HCT116 (cell line): ENCODE measurements around the gene TAGLN. TPM values are rescaled to one million over a fixed set of nuclear protein-coding genes. Genes with fewer than 3 reads are reported as not detected.

ENCODE experiments used
- ATAC-seq: fragments of 200-7000 bp; cut with Tn5 transposase; 2 replicates; pipeline ENCODE4 v1.9.1; 2020; ENCODE audit warnings: mild to moderate bottlenecking, moderate library complexity
- BruUV-seq: library from RNA; stranded (reverse); fragments of 400-500 nt; replicated peaks from 2 replicates; lab custom pipeline; 2021; lab: Mats Ljungman, UMichigan
- CTCF ChIA-PET: fragments of 300-600 bp; sonication (Branson Sonifier 250); formaldehyde crosslinking; loops from one replicate; lab custom pipeline; 2021; ENCODE audit warnings: antibody characterized with exemption; lab: Charles Lee
- POLR2A ChIA-PET: fragments of 300-600, 350-600 bp; sonication (Branson Sonifier 250); formaldehyde crosslinking; loops from one replicate; lab custom pipeline; 2021; ENCODE audit warnings: antibody characterized with exemption; lab: Charles Lee
- RAD21 ChIA-PET, 2 experiments: fragments of 300-600 bp; sonication (Branson Sonifier 250); formaldehyde crosslinking; loops; one replicate each; lab custom pipeline; 2023; ENCODE audit warnings: low total read pairs in 2 of 2; ENCODE audit not compliant: uncharacterized antibody in 2 of 2, unreplicated experiment in 2 of 2, low non-redundant PET in 1 of 2; lab: Charles Lee
- DNase-seq: peaks from one replicate; pipeline ENCODE4 v3.0.0-alpha.2; 2010; ENCODE audit warnings: low read depth, low spot score
- H2AFZ ChIP-seq: fragments of 200-600 bp; shearing (Covaris generic), sonication (generic); 2 replicates; pipeline ENCODE4 v1.6.1; 2017; ENCODE audit warnings: low read depth, mixed run types, mixed read lengths, antibody characterized with exemption, low read length; ENCODE audit not compliant: poor library complexity, severe bottlenecking
- H3K27ac ChIP-seq: 2 replicates; pipeline ENCODE4 v1.5.1; 2012; ENCODE audit warnings: low read depth, low read length
- H3K27me3 ChIP-seq: fragments of 200-600 bp; sonication (generic); 2 replicates; pipeline ENCODE4 v1.6.1; 2016; ENCODE audit warnings: mixed run types, low read length, mixed read lengths; ENCODE audit not compliant: insufficient read depth
- H3K36me3 ChIP-seq, 2 experiments: fragments of 200-500 bp in 1 of 2; fragments of 200-600 bp in 1 of 2; sonication (Bioruptor generic) in 1 of 2; sonication (generic) in 1 of 2; 2 replicates each; pipeline versions ENCODE4 v1.5.1 to v1.6.1; 2014 to 2016; ENCODE audit warnings: low read length in 2 of 2, inconsistent platforms in 1 of 2, mixed read lengths in 1 of 2, mixed run types in 1 of 2; ENCODE audit not compliant: insufficient read depth in 2 of 2, control insufficient read depth in 1 of 2
- H3K4me1 ChIP-seq, 2 experiments: fragments of 200-600 bp in 1 of 2; sonication (generic) in 1 of 2; 2 replicates each; pipeline versions ENCODE4 v1.5.1 to v1.6.1; 2012 to 2017; ENCODE audit warnings: low read length in 2 of 2, inconsistent platforms in 1 of 2, mild to moderate bottlenecking in 1 of 2, mixed read lengths in 1 of 2, mixed run types in 1 of 2, moderate library complexity in 1 of 2; ENCODE audit not compliant: insufficient read depth in 2 of 2, control insufficient read depth in 1 of 2
- H3K4me2 ChIP-seq: fragments of 200-600 bp; sonication (generic); 2 replicates; pipeline ENCODE4 v1.6.1; 2017; ENCODE audit warnings: mixed run types, low read length, mixed read lengths
- H3K4me3 ChIP-seq, 2 experiments: fragments of 200-600 bp in 1 of 2; sonication (generic) in 1 of 2; replicated peaks in 1 of 2; 2 replicates each; pipeline ENCODE4 v1.5.1; 2011 to 2016; ENCODE audit warnings: low read length in 2 of 2, control low read depth in 1 of 2, low read depth in 1 of 2, mild to moderate bottlenecking in 1 of 2, mixed read lengths in 1 of 2, mixed run types in 1 of 2
- H3K79me2 ChIP-seq: fragments of 200-600 bp; sonication (generic); 2 replicates; pipeline ENCODE4 v1.6.1; 2017; ENCODE audit warnings: mild to moderate bottlenecking, mixed run types, low read length, moderate library complexity, mixed read lengths; ENCODE audit not compliant: insufficient read depth
- H3K9ac ChIP-seq: fragments of 200-600 bp; sonication (generic); 2 replicates; pipeline ENCODE4 v1.6.1; 2016; ENCODE audit warnings: low read length, mixed read lengths
- H3K9me2 ChIP-seq: fragments of 200-600 bp; sonication (generic), shearing (Covaris generic); 2 replicates; pipeline ENCODE4 v1.6.1; 2017; ENCODE audit warnings: mixed run types, mild to moderate bottlenecking, moderate library complexity; ENCODE audit not compliant: insufficient read depth
- H3K9me3 ChIP-seq, 2 experiments: fragments of 200-500 bp in 1 of 2; fragments of 200-600 bp in 1 of 2; sonication (Bioruptor generic) in 1 of 2; sonication (generic) in 1 of 2; 2 replicates each; pipeline ENCODE4 v1.6.1; 2014 to 2017; ENCODE audit warnings: low read length in 2 of 2, mixed read lengths in 2 of 2, inconsistent platforms in 1 of 2, low read depth in 1 of 2, mild to moderate bottlenecking in 1 of 2, mixed run types in 1 of 2, moderate library complexity in 1 of 2; ENCODE audit not compliant: control insufficient read depth in 1 of 2, insufficient read depth in 1 of 2
- H4K20me1 ChIP-seq: fragments of 200-600 bp; sonication (generic), shearing (Covaris generic); 2 replicates; pipeline ENCODE4 v1.6.1; 2017; ENCODE audit warnings: mixed run types, mild to moderate bottlenecking, moderate library complexity; ENCODE audit not compliant: insufficient read depth
- ATF3 ChIP-seq: IDR thresholded peaks from 2 replicates; pipeline ENCODE4 v1.6.1; 2012
- CBX3 ChIP-seq: IDR thresholded peaks from 2 replicates; pipeline ENCODE4 v1.6.1; 2012; ENCODE audit warnings: low read depth
- CEBPB ChIP-seq: IDR thresholded peaks from 2 replicates; pipeline ENCODE4 v1.6.1; 2012; ENCODE audit warnings: low read depth
- CTCF ChIP-seq, 3 experiments: fragments of 200-600 bp in 1 of 3; sonication (generic) in 1 of 3; IDR thresholded peaks in 2 of 3; conservative IDR thresholded peaks in 1 of 3; 2 replicates each; pipeline ENCODE4 v1.5.1; 2012 to 2017; ENCODE audit warnings: low read depth in 2 of 3, low read length in 2 of 3, antibody characterized with exemption in 1 of 3, borderline replicate concordance in 1 of 3, control low read depth in 1 of 3, mild to moderate bottlenecking in 1 of 3, mixed read lengths in 1 of 3, mixed run types in 1 of 3, moderate library complexity in 1 of 3; ENCODE audit not compliant: insufficient read depth in 1 of 3
- EGR1 ChIP-seq: IDR thresholded peaks from 2 replicates; pipeline ENCODE4 v1.6.1; 2012; ENCODE audit warnings: low read depth
- ELF1 ChIP-seq: IDR thresholded peaks from 2 replicates; pipeline ENCODE4 v1.6.1; 2012; ENCODE audit warnings: low read depth, borderline replicate concordance
- FOSL1 ChIP-seq: IDR thresholded peaks from 2 replicates; pipeline ENCODE4 v1.6.1; 2012; ENCODE audit warnings: low read depth
- POLR2A ChIP-seq: IDR thresholded peaks from 2 replicates; pipeline ENCODE4 v1.7.0; 2011; ENCODE audit warnings: borderline replicate concordance; ENCODE audit not compliant: insufficient read depth, insufficient read length; ENCODE audit errors: extremely low read depth
- RAD21 ChIP-seq: IDR thresholded peaks from 2 replicates; pipeline ENCODE4 v1.6.1; 2012; ENCODE audit warnings: low read depth, mild to moderate bottlenecking
- SIN3A ChIP-seq: IDR thresholded peaks from 2 replicates; pipeline ENCODE4 v1.6.1; 2012; ENCODE audit warnings: low read depth
- SP1 ChIP-seq: IDR thresholded peaks from 2 replicates; pipeline ENCODE4 v1.6.1; 2012; ENCODE audit warnings: low read depth
- ZBTB33 ChIP-seq: IDR thresholded peaks from 2 replicates; pipeline ENCODE4 v1.6.1; 2011; ENCODE audit warnings: mild to moderate bottlenecking, low read length, moderate library complexity; ENCODE audit not compliant: insufficient replicate concordance; ENCODE audit errors: extremely low read depth
- ZFX ChIP-seq: fragments of 450-650 bp; IDR thresholded peaks from 2 replicates; pipeline ENCODE4 v1.6.1; 2017
- ZNF274 ChIP-seq: fragments of 200-500 bp; sonication (Bioruptor generic); IDR thresholded peaks from 2 replicates; pipeline ENCODE4 v1.6.1; 2014; ENCODE audit warnings: mild to moderate bottlenecking, low read depth, low read length, inconsistent platforms
- intact Hi-C: fragments of 100-400 bp; cut with micrococcal nuclease; formaldehyde crosslinking; loops from 2 replicates; pipeline ENCODE4 v1.10.0; 2022
- total RNA-seq: library from RNA; stranded (reverse); gene quantifications from one replicate; pipeline ENCODE4 v1.2.1, GENCODE V29; 2021; ENCODE audit not compliant: unreplicated experiment

TAGLN gene
- total RNA-seq, 1 experiment from 2014 or later, result 10.0 TPM

GRCh38 chr11:117197516-117198456, 1.4 kb upstream of the TAGLN start:
- TF ChIP-seq CTCF (IDR thresholded peaks at IDR 0.05 in 2 of 3, conservative IDR thresholded peaks at IDR 0.05 in 1 of 3; ENCODE audit: borderline replicate concordance in 1 of 3, insufficient read depth in 1 of 3, low read depth in 2 of 3, low read length in 2 of 3) (peak; percentile 24 to 75 (median 74); a peak in 4 of 6 replicates), RAD21 (peak; percentile 42; the same call in 1 of the 2 replicates), SIN3A (no peak)
- Histone ChIP-seq H3K4me1 (peaks cover 13 to 26% of the 10 kb centered on the region in 2 experiments), H3K4me3 (no peak overlapping the region), H3K27me3 (no peaks in the 10 kb centered on the region), H3K79me2 (no peaks in the 10 kb centered on the region), H3K9me2 (no peaks in the 10 kb centered on the region), H2AFZ (no peak overlapping the region), H3K27ac (no peak overlapping the region), H3K9ac (no peak overlapping the region), H3K36me3 (no peaks in the 10 kb centered on the region), H4K20me1 (no peaks in the 10 kb centered on the region), H3K9me3 (no peaks in the 10 kb centered on the region), H3K4me2 (peak overlapping the region; percentile 58)
- ChIA-PET RAD21 (interaction anchor here in 1 of 2 experiments (0.5 kb wide), 1 partner anchor 92 kb away, joined by 4 read pairs; no protein-coding TSS in a partner anchor), CTCF (interaction anchor here (0.7 to 1.4 kb wide), 3 partner anchors 16 to 24 kb away, joined by 3 to 4 read pairs (median 4); no protein-coding TSS in a partner anchor), POLR2A (interaction anchor here (1.2 kb wide), 1 partner anchor 19 kb away, joined by 3 read pairs; the partner anchor contains the start of gene SIDT2)
- DNase-seq (no peak), ATAC-seq (peak; percentile 44)
- no TSS peak for BruUV-seq
- intact Hi-C loops, result no loop called here

- H3K27me3 ChIP-seq, result no peaks in the 10 kb centered on the region
- peak overlapping the region; percentile 58 for H3K4me2 ChIP-seq
- no peak overlapping the region for H3K27ac ChIP-seq
- H4K20me1 ChIP-seq, result no peaks in the 10 kb centered on the region
- H2AFZ ChIP-seq, result no peak overlapping the region
- H3K9ac ChIP-seq, result peak overlapping the region; percentile 35
- POLR2A ChIA-PET, result interaction anchor here (1.2 kb wide), 1 partner anchor 20 kb away, joined by 3 read pairs; the partner anchor contains the start of gene SIDT2
- ATAC-seq (peak; percentile 10; the same call in 1 of the 2 replicates), DNase-seq (no peak)
- peaks cover 13 to 26% of the 10 kb centered on the region in 2 experiments for H3K4me1 ChIP-seq
- BruUV-seq, result no TSS peak
- intact Hi-C loops, result no loop called here
- RAD21 ChIA-PET, result no interaction called here
- H3K9me3 ChIP-seq, result no peaks in the 10 kb centered on the region
- CTCF ChIA-PET, result interaction anchor here (1.4 kb wide), 1 partner anchor 23 kb away, joined by 4 read pairs; no protein-coding TSS in a partner anchor
- no peaks in the 10 kb centered on the region for H3K36me3 ChIP-seq
- no peaks in the 10 kb centered on the region for H3K9me2 ChIP-seq
- no peaks in the 10 kb centered on the region for H3K79me2 ChIP-seq
- H3K4me3 ChIP-seq, result peak overlapping the region in 1 of 2 experiments; percentile 28; a peak in 1 of 4 replicates
- TF ChIP-seq POLR2A (no peak), ZNF274 (no peak), SP1 (no peak), ZBTB33 (no peak), ZFX (no peak), ATF3 (no peak), ELF1 (no peak), CBX3 (no peak), RAD21 (no peak), FOSL1 (no peak), CEBPB (no peak), SIN3A (no peak), EGR1 (no peak)
These were observed 557 bp upstream of the TAGLN start for GRCh38 chr11:117198613-117199012.
